Amygdala (tissue), 56 donors: ENCODE data around the gene SETBP1.
A peak's percentile ranks its signal among the peaks of the same experiment; 100 is the strongest.

Experiments used
- DNase-seq, 56 donors: peaks; one replicate each; lab custom pipeline; 2025; lab: John Stamatoyannopoulos, UW

Gene SETBP1

DNA sequence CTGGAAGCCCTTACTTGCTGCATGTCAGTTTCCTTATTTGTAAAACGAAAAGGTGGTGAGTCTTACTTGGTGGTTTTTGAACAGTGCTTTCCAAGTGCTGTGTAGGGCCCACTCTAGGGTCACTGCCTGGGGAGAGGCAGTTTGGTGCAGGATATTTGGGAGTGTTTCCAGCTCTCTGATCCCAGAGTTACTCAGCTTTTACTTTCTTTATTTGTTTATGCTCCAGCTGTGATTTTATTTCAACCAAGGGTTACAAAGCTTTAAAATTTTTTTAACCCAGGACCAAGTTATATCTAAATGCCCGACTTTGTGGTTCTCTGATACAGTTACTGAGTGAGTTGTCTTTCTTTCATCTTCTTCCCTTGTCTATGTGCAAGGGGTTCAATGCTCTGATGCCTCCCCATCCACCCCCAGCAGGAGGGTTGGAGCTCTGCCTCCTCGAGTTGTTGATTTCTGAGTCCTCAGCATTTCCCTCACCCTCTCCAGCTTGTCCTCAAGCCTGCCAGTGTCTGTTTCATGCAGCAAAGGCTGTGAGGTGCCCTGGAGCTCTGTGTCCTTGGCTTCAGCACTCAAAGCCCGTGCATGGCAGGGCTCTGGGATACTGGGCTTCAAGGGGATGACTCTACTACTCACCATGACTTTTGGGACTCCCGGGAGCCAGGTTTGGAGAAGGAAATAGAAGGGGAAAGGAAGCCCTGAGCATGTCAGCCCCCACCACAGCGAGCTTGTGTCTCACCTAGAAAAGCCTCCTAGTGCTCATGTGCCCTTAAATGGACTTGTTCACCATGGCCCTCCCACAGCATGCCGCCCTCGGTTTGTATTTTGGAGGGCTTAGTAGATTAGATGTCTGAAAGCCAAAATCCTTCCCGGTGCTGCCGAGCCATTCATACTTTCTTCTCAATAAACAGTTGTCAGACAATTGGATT lies 236.8 kb downstream of the SETBP1 start:
- DNase-seq, result no peak

DNA sequence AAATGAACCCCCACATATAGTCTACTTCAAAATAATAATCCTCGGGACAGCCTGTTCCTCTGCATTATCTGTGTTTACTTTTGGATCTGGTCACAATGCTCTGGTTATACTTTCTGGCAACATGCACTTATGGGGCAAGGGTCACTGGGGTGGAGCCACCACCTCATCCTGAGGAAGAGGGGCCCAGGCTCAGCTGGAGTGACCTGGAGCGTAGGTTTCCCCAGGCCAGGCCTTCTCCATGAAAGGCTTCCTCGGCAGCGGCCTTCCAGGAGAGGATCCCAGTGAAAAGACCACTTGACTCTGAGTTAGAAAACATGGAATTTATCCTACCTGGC lies 237.4 kb downstream of the SETBP1 start:
- DNase-seq, result no peak

DNA sequence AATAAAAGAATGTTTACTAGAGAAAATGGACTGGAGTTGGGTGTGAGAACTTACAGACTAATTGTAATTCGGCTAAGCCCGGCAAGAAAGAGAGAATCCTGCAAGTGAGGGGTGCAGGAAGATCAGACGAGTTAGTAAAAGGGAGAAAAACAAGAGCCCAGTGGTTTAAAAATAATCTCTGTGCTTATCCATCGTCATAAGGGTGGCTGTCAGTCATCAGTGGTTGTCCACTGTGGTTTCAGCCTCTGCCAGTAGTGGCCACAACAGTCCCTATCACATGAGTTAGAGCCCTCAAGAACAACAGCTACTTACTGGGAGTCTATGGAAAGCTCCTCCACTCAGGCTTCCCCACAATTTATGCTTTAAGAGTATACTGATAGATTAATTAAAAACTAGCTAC lies 239.8 kb downstream of the SETBP1 start:
- no peak for DNase-seq

DNA sequence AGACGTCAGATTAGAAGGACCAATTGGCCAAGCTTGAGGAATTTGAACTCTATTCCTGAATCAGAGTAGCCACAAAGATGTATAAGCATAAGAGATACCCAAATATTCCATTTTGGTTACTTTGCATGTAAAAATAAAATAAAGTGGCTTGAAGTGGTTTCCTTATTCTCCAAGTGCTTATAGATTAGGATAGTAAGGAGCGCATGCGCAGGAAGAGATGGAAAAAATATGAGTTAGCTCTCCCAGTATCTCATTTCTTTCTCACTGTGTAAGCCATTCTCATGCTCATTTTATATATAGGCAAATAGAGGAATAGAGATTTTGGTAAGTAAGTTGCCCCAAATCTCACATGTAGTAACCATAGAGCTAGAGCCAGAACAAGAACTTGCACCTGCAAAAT lies 241.3 kb downstream of the SETBP1 start:
- DNase-seq, result no peak

GRCh38 chr18:44922968-44923367 lies 242.3 kb downstream of the SETBP1 start:
- DNase-seq, result no peak

DNA sequence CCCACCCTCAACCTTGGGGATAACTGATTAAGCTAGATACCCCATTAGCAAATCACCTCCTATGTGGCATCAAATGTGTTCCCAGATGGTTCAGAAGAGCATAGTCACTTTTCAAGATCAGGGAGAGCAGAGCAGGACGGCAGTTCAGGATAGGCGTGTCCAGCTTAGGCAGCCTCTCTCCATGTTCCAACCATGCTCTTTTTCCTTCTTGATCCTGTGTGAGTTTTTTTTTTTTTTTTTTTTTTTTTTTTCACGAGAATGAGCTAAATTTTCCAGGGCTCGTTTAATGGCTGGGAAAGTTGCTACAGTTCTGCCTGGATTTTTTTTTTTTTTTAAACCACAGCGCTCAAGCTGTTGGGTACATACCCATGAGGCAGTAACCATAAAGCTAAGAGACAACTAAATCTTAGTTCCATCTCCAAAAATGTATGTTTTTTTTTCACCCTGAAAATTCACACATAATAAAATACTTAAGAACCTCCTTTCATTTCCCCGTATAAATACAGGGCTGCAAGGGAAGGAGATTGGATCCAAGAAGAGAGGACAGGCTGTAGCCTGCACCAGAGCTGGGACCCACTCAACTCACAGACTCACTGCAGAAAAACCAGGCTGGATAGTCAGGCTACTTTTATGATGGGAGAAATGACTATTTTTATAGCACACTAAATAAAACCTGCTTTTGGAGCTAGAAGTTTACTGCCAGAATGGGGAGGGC lies 244.3 kb downstream of the SETBP1 start:
- no peak for DNase-seq

DNA sequence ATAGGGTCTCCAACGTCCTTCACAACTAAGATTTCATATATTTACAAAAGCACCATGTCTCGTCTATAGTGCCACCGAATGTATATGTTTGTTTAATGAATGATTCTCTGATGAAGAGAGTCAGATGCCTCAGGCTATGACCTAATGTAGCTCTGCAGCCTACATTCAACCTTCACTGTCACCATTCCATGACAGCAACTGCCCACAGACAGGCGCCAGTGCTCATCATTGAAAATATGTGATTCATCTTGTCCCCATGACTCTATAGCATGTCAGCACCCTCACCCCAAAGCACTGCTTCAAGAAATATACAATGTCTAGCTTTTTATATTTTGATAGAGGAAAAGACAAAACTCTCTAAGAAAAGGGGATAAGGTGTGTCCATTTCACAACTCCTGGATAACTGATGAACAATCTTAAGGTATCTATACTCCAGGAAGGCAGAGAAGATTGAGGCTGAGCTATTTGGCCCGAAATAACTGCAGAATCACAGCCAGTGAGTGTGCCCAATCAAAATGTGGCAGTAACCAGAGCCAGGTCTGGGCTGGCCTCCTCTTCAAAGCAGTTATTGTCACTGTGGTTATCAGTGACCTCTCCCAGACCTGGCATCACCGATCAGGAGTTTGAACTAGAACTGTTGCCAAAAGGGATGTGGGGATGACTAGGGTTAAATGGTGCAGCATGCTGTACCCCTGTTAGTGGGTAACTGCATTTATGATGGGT lies 246.6 kb downstream of the SETBP1 start:
- DNase-seq, result no peak

DNA sequence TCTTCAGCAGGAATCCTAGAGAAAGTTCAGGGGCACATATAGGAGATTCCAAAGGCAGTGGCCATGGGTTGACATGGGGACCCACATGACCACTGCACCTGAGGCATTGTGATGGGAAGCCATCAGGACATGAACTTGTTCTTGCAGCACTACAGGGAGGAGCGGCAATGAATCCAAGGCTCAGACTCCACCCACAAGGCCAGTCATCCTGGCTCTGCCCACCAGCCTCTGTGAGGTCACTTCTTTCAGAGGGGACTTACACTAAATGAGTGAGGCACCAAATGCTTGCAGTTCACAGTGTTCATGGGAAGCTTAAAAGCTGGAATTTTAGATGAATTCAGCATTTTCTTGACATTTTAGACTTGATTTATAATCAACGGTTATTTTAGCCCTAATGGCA lies 254.2 kb downstream of the SETBP1 start:
- DNase-seq, result no peak

DNA sequence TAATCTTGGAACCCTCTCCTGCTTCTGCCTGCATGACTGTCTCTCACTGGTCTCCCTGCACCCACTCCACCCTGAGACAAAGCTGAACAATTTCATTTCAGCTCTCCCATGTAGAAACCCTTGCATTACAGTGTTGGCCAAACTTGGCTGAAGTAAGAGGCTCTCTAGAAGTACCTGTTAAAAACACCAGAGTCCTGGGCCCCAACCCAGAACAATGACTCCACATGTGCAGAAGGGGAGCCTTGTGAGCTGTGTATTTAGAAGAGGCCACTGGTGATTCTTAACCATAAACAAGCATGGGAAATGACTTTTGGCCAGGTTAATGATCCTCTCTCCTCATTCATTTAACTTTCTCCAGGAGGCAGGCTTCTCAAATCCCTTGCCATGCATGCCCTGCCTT lies 254.8 kb downstream of the SETBP1 start:
- no peak for DNase-seq

GRCh38 chr18:44936485-44936884 lies 255.8 kb downstream of the SETBP1 start:
- no peak for DNase-seq

DNA sequence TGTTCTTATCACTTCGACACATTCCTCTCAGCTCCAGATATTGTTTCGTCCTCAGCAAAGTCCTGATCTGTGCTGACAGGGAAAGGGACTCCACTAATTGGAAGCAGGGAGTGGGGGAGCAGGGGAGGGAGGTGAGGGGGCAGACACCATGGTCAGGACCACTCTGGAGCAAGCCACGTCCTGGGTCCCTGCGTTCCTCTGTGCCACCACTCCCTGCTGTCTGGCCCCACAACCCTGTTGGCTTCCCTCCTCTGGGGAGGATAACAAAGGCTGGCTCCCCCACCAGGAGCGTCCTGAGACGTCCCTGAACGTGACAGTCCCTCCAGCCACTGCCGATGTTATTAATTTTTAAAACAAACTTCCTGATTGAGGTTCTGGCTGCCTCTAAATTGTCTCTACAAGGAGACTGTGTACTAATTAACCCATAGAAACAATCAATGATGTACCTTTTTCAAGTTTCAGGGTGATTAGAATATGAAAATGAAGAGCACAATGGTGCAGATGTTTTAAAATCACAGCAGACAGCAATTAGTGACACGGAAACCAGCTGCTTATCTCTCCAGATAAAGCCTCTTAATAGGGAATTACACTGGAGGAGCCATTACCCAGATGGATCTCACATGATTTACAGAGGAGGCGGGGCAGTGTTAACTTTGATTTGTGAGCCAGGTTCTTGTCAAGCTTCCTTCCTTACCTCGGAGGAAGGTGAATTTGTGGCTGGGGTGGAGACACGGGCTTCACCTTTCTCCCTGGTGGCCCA lies 257.5 kb downstream of the SETBP1 start:
- no peak for DNase-seq

DNA sequence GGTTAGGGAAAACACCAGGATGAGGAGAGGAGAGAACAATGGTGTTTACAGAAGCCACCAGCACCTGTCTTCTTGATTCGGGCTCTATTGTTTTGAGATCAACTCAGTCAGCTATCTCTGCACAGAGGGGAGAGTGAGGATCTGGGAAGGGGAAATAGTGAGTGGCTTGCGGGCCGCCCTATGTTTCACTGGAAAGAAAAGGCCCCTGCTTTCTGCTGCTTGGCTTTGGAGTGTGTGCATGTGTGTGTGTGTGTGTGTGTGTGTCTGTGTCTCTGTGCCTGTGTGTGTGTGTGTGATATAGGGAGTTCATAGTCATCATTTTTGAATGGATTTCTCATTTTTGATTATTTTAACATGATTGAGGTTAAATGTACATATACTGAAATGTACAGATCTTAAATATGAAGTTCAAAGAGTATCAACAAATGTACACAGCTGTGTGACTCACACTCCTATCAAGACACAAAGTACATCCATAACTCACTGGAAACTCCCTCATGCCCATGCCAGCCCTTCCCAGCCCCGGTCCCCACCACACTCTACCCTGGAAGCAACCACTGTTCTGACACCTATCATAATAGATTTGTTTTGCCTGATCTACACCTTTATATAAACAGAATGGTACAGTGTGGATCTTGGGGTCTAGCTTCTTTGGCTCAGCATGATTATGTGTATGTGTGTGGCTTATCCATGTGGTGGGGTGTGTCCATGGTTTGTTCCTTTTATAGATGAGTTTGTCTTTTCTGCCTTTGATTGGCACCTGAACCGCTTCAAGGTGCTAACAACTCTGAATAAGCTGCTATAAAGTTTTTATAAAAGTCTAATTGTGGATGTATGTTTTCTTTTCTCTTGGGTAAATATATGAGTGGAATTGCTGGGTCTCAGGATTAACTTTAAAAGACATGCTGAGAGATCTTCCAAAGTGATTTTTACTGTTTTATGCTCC lies 258.3 kb downstream of the SETBP1 start:
- no peak for DNase-seq

DNA sequence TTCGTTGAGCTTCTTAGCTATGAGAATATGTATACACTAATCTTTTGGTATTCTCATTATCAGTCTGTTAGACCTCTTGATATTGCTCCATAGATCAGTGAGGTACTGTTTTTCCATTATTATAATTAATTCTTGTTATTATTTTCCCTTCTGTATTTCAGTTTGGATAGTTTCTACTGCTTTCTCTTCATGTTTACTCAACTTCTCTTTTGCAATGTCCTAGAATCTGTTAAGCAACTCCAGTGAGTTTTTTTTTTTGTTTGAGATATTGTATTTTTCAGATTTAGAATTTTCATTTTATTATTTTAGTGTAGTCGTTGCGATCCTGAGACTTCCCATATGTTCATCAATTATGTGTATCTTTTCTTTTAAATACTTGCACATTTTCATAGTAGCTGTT lies 260.8 kb downstream of the SETBP1 start:
- DNase-seq, result no peak

GRCh38 chr18:44942073-44942472 lies 261.4 kb downstream of the SETBP1 start:
- DNase-seq, result no peak

GRCh38 chr18:44943311-44943881 lies 262.7 kb downstream of the SETBP1 start:
- DNase-seq, result no peak

GRCh38 chr18:44944461-44944860 lies 263.8 kb downstream of the SETBP1 start:
- DNase-seq, result no peak

DNA sequence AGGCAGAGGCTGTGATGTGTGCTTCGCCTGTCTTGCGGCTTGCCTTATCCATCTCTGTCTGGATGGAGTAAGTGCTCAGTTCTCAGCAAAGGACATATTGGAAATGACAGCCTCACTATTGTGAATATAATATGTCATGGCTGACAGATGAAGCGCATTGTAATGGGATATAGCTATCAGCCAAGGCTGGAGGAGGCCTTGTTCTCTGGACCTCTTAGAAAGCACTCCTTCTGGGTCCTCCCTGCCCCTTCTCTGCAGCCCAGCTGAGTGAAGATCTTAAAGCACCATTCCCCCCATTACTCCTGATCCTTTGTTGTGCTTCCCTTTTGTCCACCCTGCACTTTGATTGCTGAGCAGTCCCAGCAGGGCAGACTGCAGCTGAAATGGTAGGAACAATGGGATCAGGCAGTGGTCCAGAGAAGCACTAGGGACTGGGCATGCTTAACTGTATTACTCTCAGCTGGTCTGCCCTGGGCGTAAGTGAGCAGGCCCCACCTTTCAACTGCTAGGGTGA lies 265.3 kb downstream of the SETBP1 start:
- peak in 1 of 56 donors; percentile 6 for DNase-seq

GRCh38 chr18:44946529-44947113 lies 265.9 kb downstream of the SETBP1 start:
- no peak for DNase-seq
